ENCODE data around the gene KRTAP12-1. TPM values are rescaled to one million over a fixed set of nuclear protein-coding genes. Genes with fewer than 3 reads are reported as not detected.
"Not testable (repeated sequence)": the region's sequence is repeated elsewhere in the genome, so short reads cannot be mapped to it uniquely, and the experiment has no call there.

Gene KRTAP12-1
- total RNA-seq, 1 experiment from 2014 or later, result not detected

DNA sequence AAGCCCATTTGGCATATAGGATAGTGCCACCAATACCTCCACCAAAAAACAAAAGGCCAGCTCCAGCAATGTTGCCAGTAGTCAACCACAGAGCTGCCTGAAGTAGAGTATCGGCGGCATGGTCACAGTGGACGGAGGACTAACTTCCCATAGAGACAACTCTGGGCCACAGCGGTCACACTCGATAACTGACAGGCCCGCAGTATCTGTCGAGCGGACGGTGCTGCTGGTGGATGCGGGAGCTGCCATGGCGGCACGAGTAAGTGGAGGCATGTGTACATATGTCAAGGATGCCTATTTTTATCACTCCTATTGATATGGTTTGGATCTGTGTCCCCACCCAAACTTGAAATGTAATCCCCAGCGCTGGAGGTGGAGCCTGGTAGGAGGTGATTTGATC is 4.1 kb downstream of the KRTAP12-1 start:
- DNase-seq, result no peak

GRCh38 chr21:44671911-44672310 is 10.1 kb downstream of the KRTAP12-1 start:
- 0 out of 2 replicates have a peak, but pooled peaks cover 3% of the 10 kb centered on the region for H3K27me3 ChIP-seq (ENCODE audit: low read length)
- H3K4me2 ChIP-seq (ENCODE audit: low read depth, low read length, poor library complexity, severe bottlenecking), result no peak overlapping the region
- no peak overlapping the region for H2AFZ ChIP-seq (ENCODE audit: low read length)
- H3K79me2 ChIP-seq (ENCODE audit: low read length), result no peaks in the 10 kb centered on the region
- no peak overlapping the region for H3K9ac ChIP-seq (ENCODE audit: low read length)
- H4K20me1 ChIP-seq (ENCODE audit: insufficient read depth, low read depth, low read length), result no peaks in the 10 kb centered on the region
- H3K36me3 ChIP-seq (ENCODE audit: insufficient read depth, low read length), result no peaks in the 10 kb centered on the region
- no peak overlapping the region for H3K4me3 ChIP-seq (ENCODE audit: low read length)
- H3K9me3 ChIP-seq (ENCODE audit: low read length), result peaks cover 21% of the 10 kb centered on the region
- H3K9me2 ChIP-seq (replicated peaks; ENCODE audit: insufficient read depth, low read length), result no peaks in the 10 kb centered on the region
- no peaks in the 10 kb centered on the region for H3K4me1 ChIP-seq (ENCODE audit: low read length)
- H3K27ac ChIP-seq (ENCODE audit: low read length), result no peak overlapping the region
- DNase-seq, result no peak

More for the DNA sequence above, 4.1 kb downstream of the KRTAP12-1 start:
- H2AFZ ChIP-seq (ENCODE audit: low read length), result no peak overlapping the region
- no peaks in the 10 kb centered on the region for H3K36me3 ChIP-seq (ENCODE audit: insufficient read depth, low read length)
- no peaks in the 10 kb centered on the region for H3K9me2 ChIP-seq (replicated peaks; ENCODE audit: insufficient read depth, low read length)
- no peak overlapping the region for H3K27ac ChIP-seq (ENCODE audit: low read length)
- no peak overlapping the region for H3K4me2 ChIP-seq (ENCODE audit: low read depth, low read length, poor library complexity, severe bottlenecking)
- no peaks in the 10 kb centered on the region for H3K79me2 ChIP-seq (ENCODE audit: low read length)
- H3K4me3 ChIP-seq (ENCODE audit: low read length), result no peak overlapping the region
- no peak overlapping the region for H3K9ac ChIP-seq (ENCODE audit: low read length)
- H4K20me1 ChIP-seq (ENCODE audit: insufficient read depth, low read depth, low read length), result no peaks in the 10 kb centered on the region
- H3K27me3 ChIP-seq (ENCODE audit: low read length), result 0 out of 2 replicates have a peak, but pooled peaks cover 3% of the 10 kb centered on the region
- H3K4me1 ChIP-seq (ENCODE audit: low read length), result no peaks in the 10 kb centered on the region
- H3K9me3 ChIP-seq (ENCODE audit: low read length), result peaks cover 6% of the 10 kb centered on the region; the same call in 1 of the 2 replicates

- Histone ChIP-seq H3K79me2 (ENCODE audit: low read length) (no peaks in the 10 kb centered on the region), H3K9me2 (replicated peaks; ENCODE audit: insufficient read depth, low read length) (no peaks in the 10 kb centered on the region), H3K27me3 (ENCODE audit: low read length) (0 out of 2 replicates have a peak, but pooled peaks cover 3% of the 10 kb centered on the region), H3K36me3 (ENCODE audit: insufficient read depth, low read length) (no peaks in the 10 kb centered on the region), H3K9ac (ENCODE audit: low read length) (no peak overlapping the region), H3K4me3 (ENCODE audit: low read length) (no peak overlapping the region), H4K20me1 (ENCODE audit: insufficient read depth, low read depth, low read length) (no peaks in the 10 kb centered on the region), H3K4me1 (ENCODE audit: low read length) (no peaks in the 10 kb centered on the region), H3K27ac (ENCODE audit: low read length) (no peak overlapping the region), H3K9me3 (ENCODE audit: low read length) (peaks cover 21% of the 10 kb centered on the region), H2AFZ (ENCODE audit: low read length) (no peak overlapping the region), H3K4me2 (ENCODE audit: low read depth, low read length, poor library complexity, severe bottlenecking) (no peak overlapping the region)
- no peak for DNase-seq
Measured at GRCh38 chr21:44670642-44671432, 11.1 kb downstream of the KRTAP12-1 start.

GRCh38 chr21:44667612-44668011 is 14.4 kb downstream of the KRTAP12-1 start:
- Histone ChIP-seq H2AFZ (ENCODE audit: low read length) (no peak overlapping the region), H3K36me3 (ENCODE audit: insufficient read depth, low read length) (no peaks in the 10 kb centered on the region), H3K4me2 (ENCODE audit: low read depth, low read length, poor library complexity, severe bottlenecking) (no peak overlapping the region), H3K9me2 (replicated peaks; ENCODE audit: insufficient read depth, low read length) (no peaks in the 10 kb centered on the region), H4K20me1 (ENCODE audit: insufficient read depth, low read depth, low read length) (no peaks in the 10 kb centered on the region), H3K27ac (ENCODE audit: low read length) (no peak overlapping the region), H3K79me2 (ENCODE audit: low read length) (no peaks in the 10 kb centered on the region), H3K9ac (ENCODE audit: low read length) (no peak overlapping the region), H3K27me3 (ENCODE audit: low read length) (no peaks in the 10 kb centered on the region), H3K9me3 (ENCODE audit: low read length) (peaks cover 20% of the 10 kb centered on the region), H3K4me3 (ENCODE audit: low read length) (no peak overlapping the region), H3K4me1 (ENCODE audit: low read length) (no peaks in the 10 kb centered on the region)
- no peak for DNase-seq

DNA sequence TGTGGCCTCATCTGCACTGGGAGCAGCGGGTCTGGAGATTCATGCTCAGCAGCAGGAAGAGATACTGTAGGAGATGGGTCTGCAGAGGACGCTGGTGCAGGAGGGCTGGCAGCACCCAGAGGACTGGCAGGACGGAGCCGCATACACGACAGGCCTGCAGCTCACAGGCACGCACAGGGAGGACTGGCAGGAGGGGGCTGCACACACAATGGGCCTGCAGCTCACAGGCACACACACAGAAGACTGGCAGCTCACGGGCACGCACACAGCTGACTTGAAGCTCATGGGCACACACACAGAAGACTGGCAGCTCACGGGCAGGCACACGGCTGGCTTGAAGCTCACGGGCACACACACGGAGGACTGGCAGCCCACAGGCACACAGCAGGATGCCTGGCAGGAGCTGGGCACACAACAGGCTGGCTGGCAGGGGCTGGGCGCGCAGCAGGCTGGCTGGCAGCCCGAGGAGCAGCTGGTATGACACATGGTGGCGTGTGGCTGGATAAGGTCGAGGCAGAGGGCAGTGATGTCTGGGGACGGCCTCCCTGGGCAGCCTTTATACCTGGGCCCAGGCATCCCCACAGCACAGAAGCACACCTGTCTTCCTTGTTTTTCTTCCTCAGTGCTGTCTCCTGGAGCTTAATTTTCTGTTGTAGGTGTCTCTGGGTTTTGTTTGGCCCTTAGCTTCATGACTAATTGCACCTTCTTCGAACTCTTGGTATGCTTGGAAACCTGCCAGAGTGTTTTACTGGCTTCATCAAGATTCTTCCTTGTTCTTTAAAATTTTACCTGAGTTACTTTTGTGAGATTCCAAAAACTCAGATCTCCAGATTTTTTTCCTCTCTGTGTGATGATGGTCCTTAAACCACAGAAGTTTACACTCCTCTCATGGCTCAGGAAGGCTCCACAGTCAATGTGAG is 15.3 kb downstream of the KRTAP12-1 start, which contains the start of gene KRTAP12-2:
Gene KRTAP12-2, minus strand, starts transcription at position 527 of the 920 bp plus-strand sequence. Its CDS starts 41 bp downstream, at position 486.
- no peak within 1 kb of the TSS for H3K4me3 ChIP-seq (ENCODE audit: low read length)
- peaks cover 17% of the 10 kb centered on the region for H3K9me3 ChIP-seq (ENCODE audit: low read length)
- H3K36me3 ChIP-seq (ENCODE audit: insufficient read depth, low read length), result no peaks in the 10 kb centered on the region
- no peak within 1 kb of the TSS for H3K9ac ChIP-seq (ENCODE audit: low read length)
- H3K9me2 ChIP-seq (replicated peaks; ENCODE audit: insufficient read depth, low read length), result no peaks in the 10 kb centered on the region
- H3K4me2 ChIP-seq (ENCODE audit: low read depth, low read length, poor library complexity, severe bottlenecking), result no peak within 1 kb of the TSS
- H3K27me3 ChIP-seq (ENCODE audit: low read length), result no peaks in the 10 kb centered on the region
- no peak within 1 kb of the TSS for H2AFZ ChIP-seq (ENCODE audit: low read length)
- H3K27ac ChIP-seq (ENCODE audit: low read length), result no peak within 1 kb of the TSS
- no peak for DNase-seq
- no peaks in the 10 kb centered on the region for H4K20me1 ChIP-seq (ENCODE audit: insufficient read depth, low read depth, low read length)
- no peaks in the 10 kb centered on the region for H3K4me1 ChIP-seq (ENCODE audit: low read length)
- H3K79me2 ChIP-seq (ENCODE audit: low read length), result no peaks in the 10 kb centered on the region

DNA sequence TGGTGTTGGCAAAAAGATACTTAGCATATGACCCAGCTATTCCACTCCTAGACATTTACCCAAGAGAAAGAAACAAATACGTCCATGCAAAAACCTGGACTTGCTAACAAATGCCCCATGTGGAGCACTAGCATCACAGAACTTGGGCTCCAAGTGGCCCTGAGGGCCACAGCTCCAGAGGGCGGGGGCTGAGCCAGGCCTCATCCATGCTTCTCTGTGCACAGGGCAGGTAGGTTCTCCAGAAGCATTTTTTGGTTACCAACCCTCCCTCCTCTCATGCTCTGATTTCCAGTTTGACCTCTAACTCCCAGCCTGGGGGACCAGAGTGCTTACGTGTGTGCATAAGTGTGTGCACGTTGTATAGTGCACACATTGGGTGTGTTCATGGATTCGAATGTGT is 17.3 kb downstream of the KRTAP12-1 start:
- H3K4me1 ChIP-seq (ENCODE audit: low read length), result no peaks in the 10 kb centered on the region
- H3K79me2 ChIP-seq (ENCODE audit: low read length), result no peaks in the 10 kb centered on the region
- H3K9ac ChIP-seq (ENCODE audit: low read length), result no peak overlapping the region
- H4K20me1 ChIP-seq (ENCODE audit: insufficient read depth, low read depth, low read length), result no peaks in the 10 kb centered on the region
- no peaks in the 10 kb centered on the region for H3K9me2 ChIP-seq (replicated peaks; ENCODE audit: insufficient read depth, low read length)
- H3K36me3 ChIP-seq (ENCODE audit: insufficient read depth, low read length), result no peaks in the 10 kb centered on the region
- no peak overlapping the region for H3K4me3 ChIP-seq (ENCODE audit: low read length)
- no peak overlapping the region for H3K4me2 ChIP-seq (ENCODE audit: low read depth, low read length, poor library complexity, severe bottlenecking)
- no peak for DNase-seq
- no peak overlapping the region for H2AFZ ChIP-seq (ENCODE audit: low read length)
- H3K27ac ChIP-seq (ENCODE audit: low read length), result no peak overlapping the region
- H3K9me3 ChIP-seq (ENCODE audit: low read length), result peaks cover 8% of the 10 kb centered on the region; the same call in 1 of the 2 replicates
- H3K27me3 ChIP-seq (ENCODE audit: low read length), result no peaks in the 10 kb centered on the region

DNA sequence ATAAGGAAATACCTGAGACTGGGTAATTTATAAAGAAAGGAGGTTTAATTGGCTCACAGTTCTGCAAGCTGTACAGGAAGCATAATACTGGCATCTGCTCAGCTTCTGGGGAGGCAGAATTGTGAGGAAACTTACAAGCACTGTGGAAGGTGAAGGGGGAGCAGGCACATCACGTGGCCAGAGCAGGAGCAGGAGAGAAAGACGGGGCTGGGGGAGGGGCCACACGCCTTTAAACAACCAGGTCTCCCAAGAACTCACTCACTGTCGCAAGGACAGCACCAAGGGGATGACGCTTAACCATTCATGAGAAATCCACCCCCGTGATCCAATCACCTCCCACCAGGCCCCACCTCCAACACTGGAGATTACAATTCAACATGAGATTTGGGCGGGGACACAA is 20.4 kb downstream of the KRTAP12-1 start:
- H3K27ac ChIP-seq (ENCODE audit: low read length); H3K9me2 ChIP-seq (replicated peaks; ENCODE audit: insufficient read depth, low read length); H3K79me2 ChIP-seq (ENCODE audit: low read length); H3K4me3 ChIP-seq (ENCODE audit: low read length); H2AFZ ChIP-seq (ENCODE audit: low read length); H3K36me3 ChIP-seq (ENCODE audit: insufficient read depth, low read length); H3K4me1 ChIP-seq (ENCODE audit: low read length); H3K4me2 ChIP-seq (ENCODE audit: low read depth, low read length, poor library complexity, severe bottlenecking); H3K9me3 ChIP-seq (ENCODE audit: low read length); DNase-seq; H4K20me1 ChIP-seq (ENCODE audit: insufficient read depth, low read depth, low read length); H3K27me3 ChIP-seq (ENCODE audit: low read length); H3K9ac ChIP-seq (ENCODE audit: low read length): not testable (repeated sequence)
